HepG2 (cell line): ENCODE results near the gene PTGDS. TPM values are rescaled to one million over a fixed set of nuclear protein-coding genes. Genes with fewer than 3 reads are reported as not detected.

Experiments
- ATAC-seq: fragments of 200-7000 bp; cut with Tn5 transposase; 3 replicates; pipeline ENCODE4 v1.9.1; 2020; ENCODE audit warnings: mild to moderate bottlenecking, moderate library complexity
- BruUV-seq: library from RNA; stranded (reverse); fragments of 400-500 nt; replicated peaks from 2 replicates; lab custom pipeline; 2021; lab: Mats Ljungman, UMichigan
- CTCF ChIA-PET: fragments of 300-600 bp; formaldehyde crosslinking; extraction: SDS; loops from one replicate; lab custom pipeline; 2021; ENCODE audit warnings: low total read pairs, inconsistent platforms, low intra/inter-chr PET ratio; lab: Yijun Ruan, JAX
- POLR2A ChIA-PET: fragments of 350-600 bp; sonication (Branson Sonifier 250); formaldehyde crosslinking; loops from one replicate; lab custom pipeline; 2020; ENCODE audit warnings: antibody characterized with exemption, inconsistent platforms; lab: Yijun Ruan, JAX
- DNase-seq: peaks from one replicate; pipeline ENCODE4 v3.0.0-alpha.2; 2015; ENCODE audit warnings: low spot score
- FAIRE-seq: peaks from 3 replicates; lab custom pipeline; 2011; peaks lifted over from hg19 to GRCh38; lab: Jason Lieb, UNC
- H2AFZ ChIP-seq: one replicate; pipeline ENCODE4 v1.6.1; 2011; ENCODE audit warnings: low read length, inconsistent platforms
- H3K27ac ChIP-seq: fragments of 300-600 bp; 3 replicates; pipeline ENCODE4 v1.8.0; 2011; ENCODE audit warnings: mixed run types, mild to moderate bottlenecking, mixed read lengths, low read length, inconsistent platforms; ENCODE audit not compliant: insufficient read depth; ENCODE audit errors: extremely low read length
- H3K27me3 ChIP-seq, 2 experiments: fragments of 200-600 bp in 1 of 2; 2 replicates in 1 of 2; 3 replicates in 1 of 2; pipeline versions ENCODE4 v1.6.0 to v1.8.0; 2011; ENCODE audit warnings: low read length in 2 of 2, mild to moderate bottlenecking in 2 of 2, moderate library complexity in 2 of 2, inconsistent platforms in 1 of 2; ENCODE audit not compliant: insufficient read depth in 2 of 2, control insufficient read depth in 1 of 2
- H3K36me3 ChIP-seq, 2 experiments: fragments of 200-600 bp in 1 of 2; replicated peaks in 1 of 2; 2 replicates in 1 of 2; 3 replicates in 1 of 2; pipeline versions ENCODE4 v1.5.1 to v1.8.0; 2011; ENCODE audit warnings: low read length in 2 of 2, inconsistent platforms in 1 of 2; ENCODE audit not compliant: insufficient read depth in 2 of 2, control insufficient read depth in 1 of 2
- H3K4me1 ChIP-seq: 2 replicates; pipeline ENCODE4 v1.5.1; 2012; ENCODE audit warnings: low read length, inconsistent platforms; ENCODE audit not compliant: insufficient read depth
- H3K4me2 ChIP-seq: 2 replicates; pipeline ENCODE4 v1.6.0; 2011; ENCODE audit warnings: low read depth, low read length, inconsistent platforms
- H3K4me3 ChIP-seq, 3 experiments: fragments of 200-600 bp in 1 of 3; sonication (generic), shearing (Covaris generic) in 1 of 3; replicated peaks in 1 of 3; 2 replicates each; pipeline ENCODE4 v1.5.1; 2011 to 2016; ENCODE audit warnings: low read length in 3 of 3, inconsistent platforms in 2 of 3, low read depth in 2 of 3, mild to moderate bottlenecking in 2 of 3, control low read depth in 1 of 3, mixed read lengths in 1 of 3; ENCODE audit not compliant: insufficient read depth in 1 of 3
- H3K79me2 ChIP-seq: one replicate; pipeline ENCODE4 v1.6.1; 2011; ENCODE audit warnings: low read length, inconsistent platforms; ENCODE audit not compliant: insufficient read depth
- H3K9ac ChIP-seq: 2 replicates; pipeline ENCODE4 v1.6.0; 2011; ENCODE audit warnings: mild to moderate bottlenecking, low read depth, low read length, inconsistent platforms; ENCODE audit not compliant: insufficient read depth
- H3K9me3 ChIP-seq: 2 replicates; pipeline ENCODE4 v1.5.1; 2012; ENCODE audit warnings: mild to moderate bottlenecking, low read length
- H4K20me1 ChIP-seq: 2 replicates; pipeline ENCODE4 v1.6.0; 2011; ENCODE audit warnings: inconsistent platforms, mild to moderate bottlenecking, low read length, moderate library complexity; ENCODE audit not compliant: insufficient read depth
- ADNP ChIP-seq: sonication (generic); formaldehyde crosslinking; IDR thresholded peaks from 2 replicates; pipeline ENCODE4 v1.4.0; 2020; ENCODE audit warnings: missing genetic modification reagents
- CHD2 ChIP-seq: IDR thresholded peaks from 2 replicates; pipeline ENCODE4 v1.6.1; 2011; ENCODE audit warnings: low read depth, low read length, improper control_type of control experiment
- GTF2F1 ChIP-seq: fragments of 150-350 bp; IDR thresholded peaks from 2 replicates; pipeline ENCODE4 v1.6.1; 2014; ENCODE audit warnings: low read length
- MAFG ChIP-seq: sonication (generic); formaldehyde crosslinking; IDR thresholded peaks from 2 replicates; pipeline ENCODE4 v1.5.1; 2020; ENCODE audit warnings: mild to moderate bottlenecking, missing genetic modification reagents
- ZNF543 ChIP-seq: sonication (generic); formaldehyde crosslinking; IDR thresholded peaks from 2 replicates; pipeline ENCODE4 v1.4.0; 2020; ENCODE audit warnings: mild to moderate bottlenecking, missing genetic modification reagents
- ZNF878 ChIP-seq: sonication (generic); formaldehyde crosslinking; IDR thresholded peaks from 2 replicates; pipeline ENCODE4 v1.8.1; 2023; ENCODE audit warnings: mild to moderate bottlenecking, missing genetic modification reagents, moderate library complexity
- WGBS: methylation state at CpG from one replicate; pipeline ENCODE4 v1.1.6; 2017; ENCODE audit warnings: low lambda C conversion rate; 5-methylcytosine and 5-hydroxymethylcytosine counted together
- in situ Hi-C: cut with HindIII; loops from 2 replicates; pipeline ENCODE4 v1.10.0; 2017; ENCODE audit warnings: low pct_unique_long_range_greater_than_20kb; ENCODE audit not compliant: extremely low pct_ligation_motif_present
- intact Hi-C: fragments of 100-400 bp; cut with micrococcal nuclease; formaldehyde crosslinking; loops from one replicate; pipeline ENCODE4 v1.10.0; 2022; ENCODE audit not compliant: unreplicated experiment
- polyA plus RNA-seq, 8 experiments: library from polyadenylated mRNA; depleted of rRNA in 3 of 8; stranded (reverse) in 7 of 8; unstranded in 1 of 8; fragments of >200 nt; fragmentation: Illumina TruSeq in 4 of 8; extraction: Trizol in 4 of 8; gene quantifications; 2 replicates each; pipeline versions ENCODE4 v1.2.1 to v1.2.3, GENCODE V29; 2011 to 2016; ENCODE audit warnings: low read depth in 4 of 8, missing spikeins in 1 of 8, mixed read lengths in 1 of 8; ENCODE audit not compliant: insufficient read depth in 1 of 8
- total RNA-seq, 5 experiments: library from RNA; depleted of rRNA; stranded (reverse); fragments of >200 nt; fragmentation: Illumina TruSeq; extraction: Trizol; gene quantifications; 2 replicates each; pipeline ENCODE4 v1.2.3, GENCODE V29; 2016; ENCODE audit warnings: low read depth in 1 of 5
- TF ChIP-seq, protein P1 (sequence below): sonication (generic); formaldehyde crosslinking; IDR thresholded peaks from 2 replicates; pipeline ENCODE4 v1.4.0; 2020; ENCODE audit warnings: missing genetic modification reagents, borderline replicate concordance
- TF ChIP-seq, protein P2 (sequence below): sonication (generic); formaldehyde crosslinking; IDR thresholded peaks from 2 replicates; pipeline ENCODE4 v1.5.0; 2020; ENCODE audit warnings: mild to moderate bottlenecking, missing genetic modification reagents

PTGDS gene
- total and polyA plus RNA-seq, 2 of the 13 experiments (the other 11 are each of a cell fraction or from before 2014, with no cell fraction given), result 0.33 to 0.50 TPM

DNA sequence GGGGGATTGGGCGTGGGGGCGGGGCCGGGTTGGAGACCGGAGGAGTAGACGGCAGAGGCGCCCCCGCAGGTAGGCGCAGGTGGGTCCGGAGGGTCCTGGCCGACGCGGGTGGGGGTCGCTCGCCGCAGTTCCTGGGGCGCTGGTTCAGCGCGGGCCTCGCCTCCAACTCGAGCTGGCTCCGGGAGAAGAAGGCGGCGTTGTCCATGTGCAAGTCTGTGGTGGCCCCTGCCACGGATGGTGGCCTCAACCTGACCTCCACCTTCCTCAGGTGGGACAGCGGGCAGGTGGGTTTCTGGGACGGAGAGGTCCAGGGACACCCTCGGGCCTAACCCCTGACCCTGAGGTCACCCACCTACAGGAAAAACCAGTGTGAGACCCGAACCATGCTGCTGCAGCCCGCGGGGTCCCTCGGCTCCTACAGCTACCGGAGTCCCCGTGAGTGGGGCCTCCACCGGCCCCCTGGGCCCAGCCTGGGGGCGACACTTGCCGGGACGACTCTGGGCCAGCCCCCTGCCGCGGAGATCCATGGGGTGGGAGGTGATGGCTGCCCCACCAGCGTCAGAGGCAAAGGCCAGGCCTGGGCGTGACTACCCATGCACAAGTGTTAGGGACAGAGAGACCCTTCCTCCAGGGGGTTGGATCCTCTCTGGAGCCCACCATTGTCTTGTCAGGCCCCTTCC, 1.7 kb downstream of the PTGDS start:
- Histone ChIP-seq H4K20me1 (no peaks in the 10 kb centered on the region), H3K36me3 (no peaks in the 10 kb centered on the region), H3K79me2 (no peaks in the 10 kb centered on the region), H3K4me2 (no peak overlapping the region), H3K4me1 (peaks cover 39% of the 10 kb centered on the region), H3K9me3 (no peaks in the 10 kb centered on the region), H3K4me3 (no peak overlapping the region), H3K27ac (no peak overlapping the region), H3K9ac (no peak overlapping the region), H2AFZ (no peak overlapping the region), H3K27me3 (peaks cover 11 to 60% of the 10 kb centered on the region in 2 experiments)
- BruUV-seq, result no TSS peak
- WGBS, result 81% methylated on average over 21 of the region's 41 CpGs
- DNase-seq, result no peak
- TF ChIP-seq, protein P1, sequence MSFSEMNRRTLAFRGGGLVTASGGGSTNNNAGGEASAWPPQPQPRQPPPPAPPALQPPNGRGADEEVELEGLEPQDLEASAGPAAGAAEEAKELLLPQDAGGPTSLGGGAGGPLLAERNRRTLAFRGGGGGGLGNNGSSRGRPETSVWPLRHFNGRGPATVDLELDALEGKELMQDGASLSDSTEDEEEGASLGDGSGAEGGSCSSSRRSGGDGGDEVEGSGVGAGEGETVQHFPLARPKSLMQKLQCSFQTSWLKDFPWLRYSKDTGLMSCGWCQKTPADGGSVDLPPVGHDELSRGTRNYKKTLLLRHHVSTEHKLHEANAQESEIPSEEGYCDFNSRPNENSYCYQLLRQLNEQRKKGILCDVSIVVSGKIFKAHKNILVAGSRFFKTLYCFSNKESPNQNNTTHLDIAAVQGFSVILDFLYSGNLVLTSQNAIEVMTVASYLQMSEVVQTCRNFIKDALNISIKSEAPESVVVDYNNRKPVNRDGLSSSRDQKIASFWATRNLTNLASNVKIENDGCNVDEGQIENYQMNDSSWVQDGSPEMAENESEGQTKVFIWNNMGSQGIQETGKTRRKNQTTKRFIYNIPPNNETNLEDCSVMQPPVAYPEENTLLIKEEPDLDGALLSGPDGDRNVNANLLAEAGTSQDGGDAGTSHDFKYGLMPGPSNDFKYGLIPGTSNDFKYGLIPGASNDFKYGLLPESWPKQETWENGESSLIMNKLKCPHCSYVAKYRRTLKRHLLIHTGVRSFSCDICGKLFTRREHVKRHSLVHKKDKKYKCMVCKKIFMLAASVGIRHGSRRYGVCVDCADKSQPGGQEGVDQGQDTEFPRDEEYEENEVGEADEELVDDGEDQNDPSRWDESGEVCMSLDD (CRISPR knock-in tag), result no peak
- TF ChIP-seq ADNP (no peak), ZNF878 (no peak), GTF2F1 (no peak), ZNF543 (CRISPR knock-in tag) (no peak), MAFG (no peak), CHD2 (no peak)
- TF ChIP-seq, protein P2, sequence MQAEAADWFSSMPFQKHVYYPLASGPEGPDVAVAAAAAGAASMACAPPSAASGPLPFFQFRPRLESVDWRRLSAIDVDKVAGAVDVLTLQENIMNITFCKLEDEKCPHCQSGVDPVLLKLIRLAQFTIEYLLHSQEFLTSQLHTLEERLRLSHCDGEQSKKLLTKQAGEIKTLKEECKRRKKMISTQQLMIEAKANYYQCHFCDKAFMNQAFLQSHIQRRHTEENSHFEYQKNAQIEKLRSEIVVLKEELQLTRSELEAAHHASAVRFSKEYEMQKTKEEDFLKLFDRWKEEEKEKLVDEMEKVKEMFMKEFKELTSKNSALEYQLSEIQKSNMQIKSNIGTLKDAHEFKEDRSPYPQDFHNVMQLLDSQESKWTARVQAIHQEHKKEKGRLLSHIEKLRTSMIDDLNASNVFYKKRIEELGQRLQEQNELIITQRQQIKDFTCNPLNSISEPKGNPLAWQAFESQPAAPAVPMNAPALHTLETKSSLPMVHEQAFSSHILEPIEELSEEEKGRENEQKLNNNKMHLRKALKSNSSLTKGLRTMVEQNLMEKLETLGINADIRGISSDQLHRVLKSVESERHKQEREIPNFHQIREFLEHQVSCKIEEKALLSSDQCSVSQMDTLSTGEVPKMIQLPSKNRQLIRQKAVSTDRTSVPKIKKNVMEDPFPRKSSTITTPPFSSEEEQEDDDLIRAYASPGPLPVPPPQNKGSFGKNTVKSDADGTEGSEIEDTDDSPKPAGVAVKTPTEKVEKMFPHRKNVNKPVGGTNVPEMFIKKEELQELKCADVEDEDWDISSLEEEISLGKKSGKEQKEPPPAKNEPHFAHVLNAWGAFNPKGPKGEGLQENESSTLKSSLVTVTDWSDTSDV, result no peak
- ChIA-PET CTCF (no interaction called here), POLR2A (interaction anchor here (1.1 to 2.3 kb wide), 2 partner anchors 13 to 29 kb away, joined by 5 to 13 read pairs; partner anchors contain the start of gene PAXX)
- no peak for FAIRE-seq
- intact Hi-C loops, result no loop called here
- no peak for ATAC-seq
- in situ Hi-C loops, result no loop called here
